GM19035 (cell line): ENCODE measurements around the gene SHANK1.
"Not testable (repeated sequence)": the region's sequence is repeated elsewhere in the genome, so short reads cannot be mapped to it uniquely, and the experiment has no call there.

Source experiments
- ATAC-seq: cut with Tn5 transposase; IDR thresholded peaks from one replicate; pipeline ENCODE4 v1.9.1; 2021; ENCODE audit not compliant: unreplicated experiment

SHANK1 gene

DNA sequence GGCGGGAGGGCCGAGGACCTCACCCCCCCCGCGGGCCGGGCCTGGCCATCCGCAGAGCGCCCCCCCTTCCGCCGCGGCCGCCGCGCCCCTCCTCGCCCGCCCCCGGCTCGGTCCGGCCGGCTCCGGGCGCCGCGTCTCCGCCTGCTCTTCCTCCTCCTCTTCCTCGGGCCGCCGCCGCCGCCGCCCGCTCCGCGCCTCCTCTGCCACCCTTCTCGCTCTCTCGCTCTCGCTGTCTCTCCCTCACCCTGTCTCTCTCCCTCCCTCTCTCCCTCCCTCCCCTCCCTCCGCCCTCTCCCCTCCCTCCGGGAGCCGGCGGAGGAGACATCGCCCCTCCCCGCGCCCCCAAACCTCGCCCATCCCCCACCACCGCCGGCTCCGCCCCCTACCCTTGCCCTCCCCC lies at the start of gene SHANK1:
Gene SHANK1 (minus strand): TSS at position 237 of the 400 bp plus-strand sequence. CDS start 2,883 bp downstream, outside the sequence.
- no peak for ATAC-seq

DNA sequence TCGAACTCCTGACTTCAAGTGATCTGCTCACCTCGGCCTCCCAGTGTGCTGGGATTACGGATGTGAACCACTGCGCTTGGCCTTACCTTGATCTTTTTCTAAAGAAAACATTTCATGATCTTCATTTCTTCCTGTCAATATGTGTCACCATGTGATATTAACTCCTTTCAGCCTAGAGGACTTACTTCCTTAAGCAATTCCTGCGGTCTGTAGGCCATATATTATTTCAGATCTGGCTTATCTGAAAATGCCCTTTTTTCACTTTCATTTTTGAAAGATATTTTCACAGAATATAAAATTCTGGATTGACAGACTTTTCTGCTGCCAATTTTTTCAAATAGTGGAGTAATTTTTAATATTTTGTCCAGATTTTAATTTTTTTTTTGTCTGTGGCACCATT lies 48.7 kb upstream of the SHANK1 start:
- no peak for ATAC-seq

DNA sequence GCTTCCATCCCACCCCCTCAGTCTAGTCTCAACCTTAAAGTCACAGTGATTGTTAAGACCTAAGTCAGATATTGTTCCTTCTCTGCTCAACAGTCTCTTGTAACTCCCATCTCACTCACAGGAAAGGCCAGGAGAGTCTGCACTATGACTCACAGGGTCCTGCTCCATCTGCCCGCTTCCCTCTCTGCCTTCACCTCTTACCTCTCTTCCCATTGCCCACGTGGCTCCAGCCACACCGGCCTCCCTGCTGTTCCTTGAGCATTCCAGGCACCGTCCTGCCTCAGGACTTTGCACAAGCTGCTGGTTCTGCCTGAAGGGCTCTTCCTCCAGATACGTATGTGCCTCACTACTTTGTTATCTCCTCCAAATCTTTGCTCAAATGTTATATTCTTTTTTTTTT lies 47.7 kb upstream of the SHANK1 start:
- not testable (repeated sequence) for ATAC-seq

DNA sequence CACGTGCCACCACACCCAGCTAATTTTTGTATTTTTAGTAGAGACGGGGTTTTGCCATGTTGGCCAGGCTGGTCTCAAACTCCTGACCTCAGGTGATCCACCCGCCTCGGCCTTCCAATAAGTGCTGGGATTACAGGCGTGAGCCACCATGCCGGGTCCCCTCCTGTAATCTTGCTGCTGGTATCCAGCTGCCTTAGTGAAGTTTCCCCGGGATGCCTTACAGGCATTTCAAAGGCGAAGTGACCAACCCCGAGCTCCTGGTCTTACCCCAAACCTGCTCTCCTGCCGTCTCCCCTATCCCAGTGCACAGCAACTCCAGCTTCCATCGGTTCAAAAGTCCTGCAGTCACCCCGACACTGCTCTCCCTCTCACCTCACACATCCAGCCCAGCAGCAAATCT lies 47.1 kb upstream of the SHANK1 start:
- ATAC-seq, result not testable (repeated sequence)

DNA sequence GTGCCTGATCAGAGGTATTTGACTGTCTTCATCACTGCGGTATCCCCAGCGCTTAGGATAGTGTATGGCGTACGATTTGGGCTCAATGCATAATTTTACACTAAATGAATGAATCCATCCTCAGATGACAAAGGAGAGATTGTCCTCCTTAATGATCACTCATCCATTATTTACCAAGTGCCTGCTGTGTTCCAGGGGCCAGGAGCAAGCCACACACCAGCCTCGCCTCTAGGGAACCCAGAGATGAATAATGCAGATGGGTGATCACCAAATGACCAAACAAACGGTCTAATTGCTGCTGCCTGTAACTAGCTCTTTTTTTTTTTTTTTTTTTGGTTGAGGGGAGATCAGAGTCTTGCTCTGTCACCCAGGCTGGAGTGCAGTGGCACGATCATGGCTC lies 44.8 kb upstream of the SHANK1 start:
- no peak for ATAC-seq

DNA sequence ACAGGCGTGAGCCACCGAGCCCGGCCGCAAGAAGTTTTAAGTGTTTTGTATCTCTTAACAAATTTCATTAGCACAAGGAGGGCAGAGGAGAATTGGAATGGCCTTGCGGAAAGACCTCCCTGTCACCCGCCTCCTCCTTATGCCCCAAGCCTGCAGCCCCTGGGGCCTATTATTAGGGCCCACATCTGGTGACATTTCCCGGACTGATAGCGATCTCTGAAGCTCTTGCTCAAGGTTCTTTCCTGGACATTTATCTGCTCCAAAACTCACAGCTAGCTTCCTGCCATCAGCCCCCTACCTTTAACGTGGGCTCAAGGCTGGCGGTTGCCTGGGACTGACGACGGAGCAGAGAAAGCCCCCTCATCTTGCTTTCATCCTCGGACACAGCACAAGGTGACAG lies 43.9 kb upstream of the SHANK1 start:
- not testable (repeated sequence) for ATAC-seq

DNA sequence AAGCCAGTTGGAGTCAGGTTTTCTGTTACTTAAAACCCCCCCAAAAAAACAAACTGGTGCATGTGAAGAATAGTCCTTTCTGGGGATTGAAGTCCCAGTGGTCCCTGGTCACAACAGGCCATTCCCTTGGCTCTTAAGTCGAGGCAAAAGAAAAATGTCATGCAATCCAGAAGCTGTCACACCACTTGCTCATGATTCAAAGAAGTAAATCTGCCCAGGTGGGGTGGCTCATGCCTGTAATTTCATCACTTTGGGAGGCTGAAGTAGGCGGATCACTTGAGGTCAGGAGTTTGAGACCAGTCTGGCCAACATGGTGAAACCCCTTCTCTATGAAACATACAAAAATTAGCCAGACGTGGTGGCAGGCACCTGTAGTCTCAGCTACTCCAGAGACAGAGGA lies 41.9 kb upstream of the SHANK1 start:
- not testable (repeated sequence) for ATAC-seq

DNA sequence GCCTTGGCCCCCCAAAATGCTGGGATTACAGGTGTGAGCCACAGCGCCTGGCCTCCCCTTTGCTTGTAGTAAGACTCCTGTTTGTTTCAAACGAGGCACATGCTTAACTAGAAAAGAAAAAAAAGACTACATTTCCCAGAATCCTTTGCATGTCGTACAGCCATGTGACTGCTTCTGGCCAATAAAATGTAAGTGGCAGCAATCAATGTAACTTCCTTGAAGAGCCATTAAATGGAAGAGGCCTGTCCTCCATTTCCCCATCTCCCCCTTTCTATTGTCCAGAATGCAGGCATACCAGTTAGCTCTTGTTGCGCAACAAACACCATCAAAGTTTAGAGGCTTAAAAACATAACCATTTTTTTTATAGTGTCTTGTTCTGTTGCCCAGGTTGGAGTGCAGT lies 40.3 kb upstream of the SHANK1 start:
- no peak for ATAC-seq

DNA sequence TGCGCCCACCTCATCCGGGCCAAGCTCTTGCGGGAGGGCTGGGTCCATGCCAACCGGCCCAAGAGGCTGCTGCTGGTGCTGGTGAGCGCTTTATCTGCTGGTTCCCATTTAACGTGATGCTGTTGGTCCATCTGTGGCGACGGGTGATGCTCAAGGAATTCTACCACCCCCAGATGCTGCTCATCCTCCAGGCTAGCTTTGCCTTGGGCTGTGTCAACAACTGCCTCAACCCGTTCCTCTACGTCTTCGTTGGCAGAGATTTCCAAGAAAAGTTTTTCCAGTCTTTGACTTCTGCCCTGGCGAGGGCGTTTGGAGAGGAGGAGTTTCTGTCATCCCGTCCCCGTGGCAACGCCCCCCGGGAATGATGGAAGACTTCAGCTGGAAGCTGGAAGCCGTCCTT lies 39.5 kb upstream of the SHANK1 start:
- not testable (repeated sequence) for ATAC-seq

DNA sequence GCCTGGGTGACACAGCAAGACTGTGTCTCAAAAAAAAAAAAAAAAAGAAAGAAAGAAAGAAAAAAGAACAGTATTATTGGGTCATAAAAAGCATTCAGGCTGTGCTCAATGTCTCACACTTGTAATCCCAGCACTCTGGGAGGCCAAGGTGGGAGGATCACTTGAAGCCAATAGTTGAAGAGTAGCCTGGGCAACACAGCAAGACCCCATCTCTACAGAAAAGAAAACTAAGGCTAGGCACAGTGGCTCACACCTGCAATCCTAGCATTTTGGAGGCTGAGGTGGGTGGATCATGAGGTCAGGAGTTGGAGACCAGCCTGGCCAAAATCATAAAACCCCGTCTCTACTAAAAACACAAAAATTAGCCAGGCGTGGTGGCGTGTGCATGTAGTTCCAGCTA lies 38.0 kb upstream of the SHANK1 start:
- ATAC-seq, result not testable (repeated sequence)

DNA sequence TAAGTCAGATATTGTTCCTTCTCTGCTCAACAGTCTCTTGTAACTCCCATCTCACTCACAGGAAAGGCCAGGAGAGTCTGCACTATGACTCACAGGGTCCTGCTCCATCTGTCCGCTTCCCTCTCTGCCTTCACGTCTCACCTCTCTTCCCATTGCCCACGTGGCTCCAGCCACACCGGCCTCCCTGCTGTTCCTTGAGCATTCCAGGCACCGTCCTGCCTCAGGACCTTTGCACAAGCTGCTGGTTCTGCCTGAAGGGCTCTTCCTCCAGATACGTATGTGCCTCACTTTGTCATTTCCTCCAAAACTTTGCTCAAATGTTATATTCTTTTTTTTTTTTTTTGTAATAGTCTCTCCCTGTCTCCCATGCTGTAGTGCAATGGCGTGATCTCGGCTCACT lies 36.6 kb upstream of the SHANK1 start:
- ATAC-seq, result not testable (repeated sequence)

DNA sequence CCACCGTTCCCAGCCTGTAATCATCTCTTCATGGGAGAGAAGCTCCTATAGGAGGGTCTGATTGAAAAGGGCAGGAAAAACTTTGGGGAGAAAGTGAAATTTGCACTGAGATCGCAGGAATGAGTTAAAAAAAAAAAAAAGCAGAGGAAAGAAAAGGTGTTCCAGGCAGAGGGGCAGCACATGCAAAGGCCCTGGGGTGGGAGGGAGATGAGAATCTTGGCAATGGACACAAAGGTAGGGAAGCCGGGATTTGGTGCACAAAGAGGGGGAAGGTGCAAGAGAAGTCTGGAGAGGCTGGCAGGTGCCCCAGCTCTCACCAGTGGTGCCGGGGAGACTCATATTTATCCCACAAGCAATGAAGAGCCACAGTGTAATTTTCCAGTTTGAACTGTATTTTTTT lies 34.3 kb upstream of the SHANK1 start:
- ATAC-seq, result no peak

DNA sequence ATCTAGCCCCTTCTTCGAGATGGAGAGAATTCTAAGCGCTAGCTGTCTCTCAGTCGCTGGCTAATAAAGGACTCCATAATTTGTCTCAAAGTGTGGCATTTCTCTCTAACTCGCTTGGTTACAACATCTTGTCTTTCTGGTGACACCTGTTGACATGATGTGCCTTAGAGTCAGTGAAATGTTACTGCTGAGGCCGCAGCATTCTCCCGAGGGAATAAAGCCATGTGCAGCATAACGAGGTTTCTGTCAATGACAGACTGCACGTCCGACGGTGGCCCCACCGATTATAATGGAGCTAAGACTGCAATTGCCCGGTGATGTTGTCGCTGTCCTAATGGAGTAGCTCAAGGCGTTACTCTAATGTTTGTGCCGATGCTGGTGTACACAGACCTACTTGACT lies 30.4 kb upstream of the SHANK1 start:
- ATAC-seq, result no peak

DNA sequence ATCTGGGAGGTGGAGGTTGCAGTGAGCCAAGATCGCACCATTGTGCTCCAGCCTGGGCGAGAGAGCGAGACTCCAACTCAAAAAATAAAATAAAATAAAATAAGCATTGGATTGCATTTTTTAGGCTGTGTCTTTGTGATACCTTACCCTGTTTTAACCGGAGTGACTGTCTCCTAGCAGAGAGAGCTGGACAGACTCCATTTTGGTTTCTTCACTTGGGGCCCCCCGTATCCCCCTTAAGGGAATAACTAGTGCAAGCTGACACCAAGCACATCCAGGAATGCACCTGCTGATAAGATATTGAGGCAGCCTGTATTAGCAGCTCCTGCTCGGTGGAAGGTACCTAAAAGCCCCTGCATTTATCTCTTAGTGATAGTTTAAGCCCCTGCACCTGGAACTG lies 29.9 kb upstream of the SHANK1 start:
- no peak for ATAC-seq

DNA sequence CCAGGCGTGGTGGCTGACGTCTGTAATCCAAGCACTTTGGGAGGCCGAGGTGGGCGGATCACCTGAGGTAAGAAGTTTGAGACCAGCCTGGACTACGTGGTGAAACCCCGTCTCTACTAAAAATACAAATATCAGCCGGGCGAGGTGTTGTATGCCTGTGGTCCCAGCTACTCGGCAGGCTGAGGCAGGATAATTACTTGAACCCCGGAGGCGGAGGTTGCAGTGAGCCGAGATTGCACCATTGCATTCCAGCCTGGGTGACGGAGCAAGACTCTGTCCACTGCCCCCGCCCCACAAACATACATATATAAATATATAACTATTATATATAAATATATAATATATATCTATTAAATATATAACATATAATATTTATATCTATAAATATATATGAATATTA lies 27.5 kb upstream of the SHANK1 start:
- not testable (repeated sequence) for ATAC-seq

DNA sequence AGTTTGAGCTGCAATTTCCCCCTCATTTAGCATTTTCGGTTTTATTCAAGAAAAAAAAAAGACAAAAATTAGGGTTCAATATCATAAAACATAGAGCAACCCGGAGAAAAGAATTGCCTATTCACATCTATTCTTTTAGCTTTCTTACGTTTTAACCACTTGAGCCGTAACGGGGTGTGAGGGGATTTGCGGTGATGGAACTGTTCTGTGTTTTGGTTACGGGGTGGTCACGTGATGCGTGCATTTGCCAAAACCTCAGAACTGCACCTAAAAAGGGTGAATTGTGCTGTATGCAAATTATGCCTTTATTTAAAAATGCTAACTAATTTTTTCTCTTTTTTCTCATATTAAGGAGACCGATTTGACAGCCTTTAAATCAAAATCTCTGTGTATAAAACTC lies 25.6 kb upstream of the SHANK1 start:
- no peak for ATAC-seq

DNA sequence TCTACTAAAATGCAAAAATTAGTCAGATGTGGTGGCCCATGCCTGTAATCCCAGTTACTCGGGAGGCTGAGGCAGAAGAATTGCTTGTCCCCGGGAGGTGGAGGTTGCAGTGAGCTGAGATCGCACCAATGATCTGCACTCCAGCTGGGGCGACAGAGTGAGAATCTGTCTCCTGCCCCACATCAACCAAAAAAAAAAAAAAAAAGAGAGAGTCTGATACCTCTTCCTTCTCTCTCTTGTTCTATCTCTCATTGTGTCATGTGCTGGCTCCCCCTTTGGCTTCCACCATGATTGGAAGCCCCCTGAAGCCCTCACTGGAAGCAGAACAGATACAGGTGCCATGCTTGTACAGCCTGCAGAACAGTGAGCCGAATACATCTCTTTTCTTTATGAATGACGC lies 23.9 kb upstream of the SHANK1 start:
- ATAC-seq, result no peak

DNA sequence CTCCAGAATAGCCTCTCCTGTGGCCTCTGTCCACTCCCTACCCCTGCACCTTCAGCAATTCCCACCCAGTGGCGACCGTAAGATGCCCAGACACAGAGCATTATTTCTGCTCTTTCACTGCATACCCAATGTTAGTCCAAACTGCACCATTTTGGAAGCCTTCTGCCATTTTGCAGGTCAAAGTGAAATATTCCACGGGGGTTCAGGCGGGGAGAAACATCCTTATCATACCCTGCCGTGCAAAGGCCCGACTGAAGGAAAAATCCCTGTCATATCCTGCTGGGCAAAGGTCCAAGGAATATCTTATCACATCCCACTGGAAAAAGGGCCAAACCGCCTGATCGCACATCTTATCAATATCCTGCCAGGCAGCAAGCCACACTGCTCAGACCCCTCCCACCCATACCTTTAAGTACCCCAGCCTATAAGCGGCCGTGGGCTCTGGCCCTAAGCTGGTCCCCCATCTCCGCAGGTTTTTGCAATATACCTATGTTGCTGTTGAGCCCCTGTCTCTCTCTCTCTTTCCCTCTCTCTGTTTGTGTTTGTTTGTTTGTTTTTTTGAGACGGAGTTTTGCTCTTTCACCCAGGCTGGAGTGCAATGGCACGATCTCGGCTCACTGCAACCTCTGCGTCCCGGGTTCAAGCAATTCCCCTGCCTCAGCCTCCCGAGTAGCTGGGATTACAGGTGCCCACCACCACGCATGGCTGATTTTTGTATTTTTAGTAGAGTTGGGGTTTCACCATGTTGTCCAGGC lies 21.8 kb upstream of the SHANK1 start:
- ATAC-seq, result no peak

DNA sequence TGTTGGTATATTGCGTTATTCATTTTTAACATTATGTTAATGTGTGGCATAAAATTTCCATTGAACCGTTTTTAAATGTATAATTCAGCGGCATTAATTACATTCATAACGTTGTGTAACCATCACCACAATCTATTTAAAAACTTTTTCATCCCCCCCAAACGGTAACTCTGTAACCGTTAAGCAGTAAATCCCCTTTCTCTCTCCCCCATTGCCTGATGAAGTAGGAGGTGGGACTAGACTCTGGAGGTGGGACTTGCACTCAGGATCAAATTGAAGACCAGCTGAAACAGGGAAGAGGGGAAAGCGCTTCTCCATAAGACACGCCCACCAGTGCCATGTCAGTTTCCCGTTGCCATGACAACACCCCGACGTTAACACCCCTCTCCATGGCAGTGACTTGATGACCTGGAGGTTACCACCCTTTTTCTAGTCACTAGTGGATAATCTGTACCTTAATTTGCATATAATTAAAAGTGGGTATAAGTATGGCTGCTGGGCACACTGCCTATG lies 20.4 kb upstream of the SHANK1 start:
- ATAC-seq, result no peak

DNA sequence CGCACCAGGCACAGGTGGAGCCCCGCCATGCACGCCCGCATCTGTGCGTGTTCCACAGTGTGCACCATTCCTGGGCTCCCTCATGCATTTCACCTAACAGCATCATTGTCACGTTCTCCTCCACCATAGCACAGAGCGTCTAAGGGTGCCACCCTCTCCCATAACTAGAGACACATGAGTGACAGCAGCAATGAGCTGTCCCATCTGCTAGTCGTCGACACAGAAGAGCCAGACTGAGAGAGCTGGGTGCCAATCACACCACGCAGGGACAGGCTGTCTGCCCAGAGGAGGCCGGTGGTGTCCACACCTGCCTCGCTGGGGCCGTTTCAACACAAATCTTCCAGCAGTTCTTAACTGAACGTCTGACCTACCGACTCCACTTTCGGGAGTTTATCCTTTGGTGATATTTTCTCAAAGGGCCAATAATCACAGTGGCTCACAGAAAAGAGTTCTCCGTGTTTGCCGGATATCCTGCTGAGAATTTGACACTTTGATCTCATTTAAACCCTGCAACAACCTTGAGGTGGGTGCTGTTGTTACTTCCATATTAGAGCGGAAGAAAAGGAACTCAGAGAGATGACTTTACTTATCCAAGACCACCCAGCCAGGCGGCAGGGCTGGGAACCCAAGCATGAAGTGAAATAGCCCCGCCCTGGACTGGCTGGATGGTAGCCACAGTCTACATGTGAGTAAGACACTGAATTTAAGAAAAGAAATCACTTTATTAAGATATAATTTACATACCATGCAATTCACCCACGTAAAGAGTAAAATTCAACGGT lies 19.7 kb upstream of the SHANK1 start:
- no peak for ATAC-seq

DNA sequence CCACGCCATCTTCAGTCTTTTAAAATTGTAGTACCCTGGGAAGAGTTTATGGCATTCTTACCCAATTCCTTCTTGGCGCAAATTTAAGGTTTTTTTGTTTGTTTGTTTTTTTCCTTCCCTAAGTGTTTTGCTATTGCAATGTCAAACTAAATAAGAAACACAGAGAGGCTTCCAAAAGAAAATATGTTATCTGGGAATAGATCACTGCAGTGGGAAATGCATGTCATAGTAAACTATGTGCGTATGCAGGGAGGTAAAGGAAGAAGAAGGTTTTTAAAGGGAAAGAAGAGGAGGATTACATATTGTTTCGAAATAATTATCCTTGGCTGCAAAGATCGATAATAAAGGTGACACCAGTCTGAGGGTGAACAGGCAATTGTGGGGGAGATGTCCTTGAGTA lies 16.7 kb upstream of the SHANK1 start:
- ATAC-seq, result no peak

DNA sequence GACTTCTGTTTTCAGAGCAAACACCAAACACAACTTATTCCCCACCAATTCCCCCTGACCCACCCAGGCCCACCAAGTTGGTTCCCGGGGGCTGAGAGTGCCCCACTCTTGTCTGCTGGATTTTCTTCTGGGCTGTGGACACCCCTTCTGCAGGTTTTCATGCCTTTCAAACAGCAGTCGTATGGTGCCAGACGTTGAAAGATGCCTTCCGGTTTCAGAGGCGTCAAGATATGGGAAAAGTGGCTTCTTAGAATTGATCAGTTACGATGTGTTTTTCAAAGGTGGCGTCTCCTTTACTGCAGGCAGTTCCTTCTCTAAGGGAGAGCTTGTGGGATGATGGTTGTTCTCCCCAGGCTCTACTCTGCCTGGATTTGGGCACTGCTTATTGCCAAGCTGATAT lies 16.3 kb upstream of the SHANK1 start:
- no peak for ATAC-seq
